ENCODE measurements around the gene IRF5.

Gene IRF5

GRCh38 chr7:128937647-128938543 is at the start of gene IRF5:
Gene IRF5, plus strand, starts transcription at chr7:128937927. Its CDS starts 4,155 bp downstream, at chr7:128942082.
- no peak for DNase-seq (ENCODE audit: low read depth in 1 of 2, low spot score in 1 of 2)

- DNase-seq (ENCODE audit: low read depth in 1 of 2, low spot score in 1 of 2): no peak
Observed at GRCh38 chr7:128888039-128888755, 49.5 kb upstream of the IRF5 start.

- no peak for DNase-seq (ENCODE audit: low read depth in 1 of 2, low spot score in 1 of 2)
Observed at GRCh38 chr7:128888756-128889095, 49.0 kb upstream of the IRF5 start.

- DNase-seq (ENCODE audit: low read depth in 1 of 2, low spot score in 1 of 2): no peak
Observed at GRCh38 chr7:128889121-128889520, 48.6 kb upstream of the IRF5 start.

GRCh38 chr7:128890306-128891109 is 47.2 kb upstream of the IRF5 start:
- no peak for DNase-seq (ENCODE audit: low read depth in 1 of 2, low spot score in 1 of 2)

- no peak for DNase-seq (ENCODE audit: low read depth in 1 of 2, low spot score in 1 of 2)
Observed at GRCh38 chr7:128891110-128891941, 46.4 kb upstream of the IRF5 start.

- no peak for DNase-seq (ENCODE audit: low read depth in 1 of 2, low spot score in 1 of 2)
Observed at GRCh38 chr7:128891942-128892269, 45.8 kb upstream of the IRF5 start.

GRCh38 chr7:128892521-128893250 is 45.0 kb upstream of the IRF5 start:
- no peak for DNase-seq (ENCODE audit: low read depth in 1 of 2, low spot score in 1 of 2)

GRCh38 chr7:128893251-128894100 is 44.3 kb upstream of the IRF5 start:
- DNase-seq (ENCODE audit: low read depth in 1 of 2, low spot score in 1 of 2): no peak

GRCh38 chr7:128894101-128894440 is 43.7 kb upstream of the IRF5 start:
- DNase-seq (ENCODE audit: low read depth in 1 of 2, low spot score in 1 of 2): no peak

GRCh38 chr7:128895320-128895719 is 42.4 kb upstream of the IRF5 start:
- DNase-seq (ENCODE audit: low read depth in 1 of 2, low spot score in 1 of 2): no peak

- DNase-seq (ENCODE audit: low read depth in 1 of 2, low spot score in 1 of 2): no peak
Observed at GRCh38 chr7:128899392-128899791, 38.3 kb upstream of the IRF5 start.

GRCh38 chr7:128900237-128900636 is 37.5 kb upstream of the IRF5 start:
- DNase-seq (ENCODE audit: low read depth in 1 of 2, low spot score in 1 of 2): no peak

GRCh38 chr7:128902761-128903585 is 34.8 kb upstream of the IRF5 start:
- DNase-seq (ENCODE audit: low read depth in 1 of 2, low spot score in 1 of 2): no peak

- DNase-seq (ENCODE audit: low read depth in 1 of 2, low spot score in 1 of 2): no peak
Observed at GRCh38 chr7:128903621-128904361, 33.9 kb upstream of the IRF5 start.

- DNase-seq (ENCODE audit: low read depth in 1 of 2, low spot score in 1 of 2): no peak
Observed at GRCh38 chr7:128904381-128905197, 33.1 kb upstream of the IRF5 start.
